Activated naive CD4-positive, alpha-beta T cell treated with anti-CD3 and anti-CD28 coated beads, Interleukin-2, amount 50 U/mL, for 16 hours (primary cell): ENCODE measurements around the gene CTTNBP2NL.

Experiments used
- DNase-seq: peaks from one replicate; pipeline ENCODE4 v3.0.0-alpha.2; 2020

CTTNBP2NL gene

GRCh38 chr1:112509005-112509659 is 113.1 kb downstream of the CTTNBP2NL start:
- peak; percentile 26 for DNase-seq

- DNase-seq, result no peak
Observed at GRCh38 chr1:112509660-112510178, 113.7 kb downstream of the CTTNBP2NL start.

- DNase-seq, result no peak
Observed at GRCh38 chr1:112510340-112510739, 114.3 kb downstream of the CTTNBP2NL start.
